ENCODE data around the gene THSD4.

- TF ChIP-seq CTCF (conservative IDR thresholded peaks at IDR 0.05; ENCODE audit: low read length) (no peak), EZH2phosphoT487 (IDR thresholded peaks at IDR 0.05; ENCODE audit: borderline replicate concordance, low read depth, low read length) (no peak)
Measured at GRCh38 chr15:71698030-71698429, 582.8 kb downstream of the THSD4 start.
